IPS-11a (cell line): ENCODE results near the gene RIMS1.

Source experiments
- H3K4me3 ChIP-seq: one replicate; pipeline ENCODE4 v1.5.1; 2013; ENCODE audit warnings: low read depth, low read length, control low read depth

Gene RIMS1, protein sequence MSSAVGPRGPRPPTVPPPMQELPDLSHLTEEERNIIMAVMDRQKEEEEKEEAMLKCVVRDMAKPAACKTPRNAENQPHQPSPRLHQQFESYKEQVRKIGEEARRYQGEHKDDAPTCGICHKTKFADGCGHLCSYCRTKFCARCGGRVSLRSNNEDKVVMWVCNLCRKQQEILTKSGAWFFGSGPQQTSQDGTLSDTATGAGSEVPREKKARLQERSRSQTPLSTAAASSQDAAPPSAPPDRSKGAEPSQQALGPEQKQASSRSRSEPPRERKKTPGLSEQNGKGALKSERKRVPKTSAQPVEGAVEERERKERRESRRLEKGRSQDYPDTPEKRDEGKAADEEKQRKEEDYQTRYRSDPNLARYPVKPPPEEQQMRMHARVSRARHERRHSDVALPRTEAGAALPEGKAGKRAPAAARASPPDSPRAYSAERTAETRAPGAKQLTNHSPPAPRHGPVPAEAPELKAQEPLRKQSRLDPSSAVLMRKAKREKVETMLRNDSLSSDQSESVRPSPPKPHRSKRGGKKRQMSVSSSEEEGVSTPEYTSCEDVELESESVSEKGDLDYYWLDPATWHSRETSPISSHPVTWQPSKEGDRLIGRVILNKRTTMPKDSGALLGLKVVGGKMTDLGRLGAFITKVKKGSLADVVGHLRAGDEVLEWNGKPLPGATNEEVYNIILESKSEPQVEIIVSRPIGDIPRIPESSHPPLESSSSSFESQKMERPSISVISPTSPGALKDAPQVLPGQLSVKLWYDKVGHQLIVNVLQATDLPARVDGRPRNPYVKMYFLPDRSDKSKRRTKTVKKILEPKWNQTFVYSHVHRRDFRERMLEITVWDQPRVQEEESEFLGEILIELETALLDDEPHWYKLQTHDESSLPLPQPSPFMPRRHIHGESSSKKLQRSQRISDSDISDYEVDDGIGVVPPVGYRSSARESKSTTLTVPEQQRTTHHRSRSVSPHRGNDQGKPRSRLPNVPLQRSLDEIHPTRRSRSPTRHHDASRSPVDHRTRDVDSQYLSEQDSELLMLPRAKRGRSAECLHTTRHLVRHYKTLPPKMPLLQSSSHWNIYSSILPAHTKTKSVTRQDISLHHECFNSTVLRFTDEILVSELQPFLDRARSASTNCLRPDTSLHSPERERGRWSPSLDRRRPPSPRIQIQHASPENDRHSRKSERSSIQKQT (N-terminal part only)

DNA sequence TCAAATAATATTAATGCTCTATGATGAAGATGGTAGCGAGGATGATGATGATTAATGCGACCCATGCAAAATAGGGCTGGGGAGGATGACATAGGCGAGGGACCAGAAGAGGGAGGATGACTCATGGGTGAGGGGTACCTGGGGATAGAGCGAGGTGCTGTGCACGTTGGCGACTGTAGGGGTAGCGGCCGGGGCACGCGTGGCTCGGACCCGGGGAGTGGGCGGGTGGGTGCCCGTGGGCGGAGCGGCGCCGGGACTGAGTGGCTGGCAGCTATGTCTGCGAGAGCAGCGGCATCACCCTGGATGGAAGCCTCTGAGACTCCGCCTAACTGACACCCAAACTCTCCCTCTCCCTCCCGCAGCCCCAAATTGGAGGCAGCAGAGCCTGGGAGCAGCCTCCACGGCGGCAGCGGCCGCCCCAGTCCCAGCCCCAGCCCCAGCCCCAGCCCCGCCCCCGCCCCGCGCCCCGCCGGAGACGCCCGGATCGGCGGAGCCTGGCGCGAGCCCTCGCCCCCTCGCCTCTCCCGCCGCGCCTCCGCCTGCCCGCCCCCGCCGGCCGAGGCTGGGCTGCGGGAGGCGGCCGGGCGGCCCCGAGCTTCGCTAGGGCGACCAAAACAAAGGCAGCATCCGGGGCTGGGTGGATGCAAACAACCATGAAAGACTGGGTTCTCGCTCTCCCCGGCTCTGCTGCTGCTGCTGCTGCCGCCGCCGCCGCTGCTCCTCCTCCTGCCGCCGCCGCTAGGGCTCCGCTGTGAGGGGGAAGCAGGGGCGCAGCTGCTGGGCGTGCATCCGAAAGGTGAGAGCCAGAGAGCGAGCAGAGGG lies at the start of gene RIMS1:
Gene RIMS1 (plus strand): TSS at position 367 of the 822 bp plus-strand sequence. CDS start 474 bp downstream, outside the sequence.
- peak within 1 kb of the TSS; percentile 76 for H3K4me3 ChIP-seq

DNA sequence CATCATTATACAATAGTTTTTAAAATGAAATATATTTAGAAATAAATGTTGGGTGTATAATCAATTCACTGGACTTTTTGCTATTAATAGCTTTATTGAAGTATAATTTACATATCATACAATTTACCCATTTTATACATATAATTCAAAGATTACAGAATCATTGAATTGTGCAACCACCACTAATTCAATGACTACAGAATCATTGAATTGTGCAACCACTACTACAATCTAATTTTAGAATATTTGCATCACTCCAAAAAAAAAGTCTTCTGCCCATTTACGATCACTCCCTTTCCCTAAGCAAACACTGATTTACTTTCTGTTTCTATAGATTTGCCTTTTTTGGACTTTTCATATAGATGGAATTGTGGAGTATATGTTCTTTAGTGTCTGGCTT lies 35.1 kb upstream of the RIMS1 start:
- no peak overlapping the region for H3K4me3 ChIP-seq

DNA sequence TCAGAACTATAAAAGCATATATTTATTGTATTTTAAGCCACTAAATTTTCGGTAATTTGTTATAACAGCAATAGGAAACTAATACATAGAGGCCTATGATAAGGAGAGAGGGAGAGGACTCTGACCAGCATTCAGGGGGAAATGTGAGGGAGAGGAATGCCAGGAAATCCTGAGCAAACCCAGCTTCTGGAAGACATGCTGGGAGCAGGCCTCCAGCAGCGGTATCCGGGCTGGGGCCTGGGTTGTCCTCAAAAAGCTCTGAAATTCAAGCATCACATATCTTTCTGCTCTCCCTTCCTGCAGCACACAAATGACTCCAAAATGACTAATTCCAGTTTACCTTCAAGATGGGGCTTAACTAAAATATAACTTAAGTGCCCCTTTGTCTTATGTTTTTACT lies 33.4 kb upstream of the RIMS1 start:
- no peak overlapping the region for H3K4me3 ChIP-seq

DNA sequence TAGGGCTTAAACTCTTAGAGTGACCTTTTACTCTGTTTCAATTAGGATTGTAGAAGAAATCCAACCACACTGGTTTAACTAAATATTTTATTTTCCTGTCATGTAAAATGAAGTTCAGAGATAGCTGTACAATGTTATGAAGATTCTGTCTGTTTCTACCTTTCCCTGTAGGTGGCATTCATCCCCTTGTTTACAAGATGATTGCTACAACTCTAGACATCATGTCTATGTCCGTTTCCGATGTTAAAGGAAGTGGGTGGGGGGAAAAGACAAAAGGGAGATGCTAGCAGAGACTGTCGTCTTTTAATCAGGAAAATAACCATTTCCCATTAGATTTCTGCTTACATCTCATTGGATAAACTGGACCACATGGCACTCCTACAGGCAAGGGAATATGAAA lies 30.9 kb upstream of the RIMS1 start:
- no peak overlapping the region for H3K4me3 ChIP-seq

DNA sequence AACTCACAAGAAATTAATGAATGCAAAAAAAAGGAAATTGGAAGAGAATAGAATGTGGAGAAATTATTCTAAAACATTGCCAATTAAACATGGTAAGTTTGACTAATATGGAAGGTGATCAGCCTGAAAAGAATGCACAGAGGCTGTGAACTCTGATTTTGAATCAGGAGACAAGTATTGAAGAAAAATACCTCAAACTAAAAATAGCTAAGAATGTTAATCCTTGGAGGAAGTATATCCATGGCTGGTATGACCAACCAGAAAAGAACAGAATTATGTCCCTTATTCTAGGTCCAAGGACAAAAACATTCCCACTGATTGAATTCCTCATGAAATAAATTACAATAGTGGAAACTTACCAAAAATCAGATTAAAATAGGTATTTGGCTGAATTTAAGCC lies 7.3 kb upstream of the RIMS1 start:
- no peak overlapping the region for H3K4me3 ChIP-seq

DNA sequence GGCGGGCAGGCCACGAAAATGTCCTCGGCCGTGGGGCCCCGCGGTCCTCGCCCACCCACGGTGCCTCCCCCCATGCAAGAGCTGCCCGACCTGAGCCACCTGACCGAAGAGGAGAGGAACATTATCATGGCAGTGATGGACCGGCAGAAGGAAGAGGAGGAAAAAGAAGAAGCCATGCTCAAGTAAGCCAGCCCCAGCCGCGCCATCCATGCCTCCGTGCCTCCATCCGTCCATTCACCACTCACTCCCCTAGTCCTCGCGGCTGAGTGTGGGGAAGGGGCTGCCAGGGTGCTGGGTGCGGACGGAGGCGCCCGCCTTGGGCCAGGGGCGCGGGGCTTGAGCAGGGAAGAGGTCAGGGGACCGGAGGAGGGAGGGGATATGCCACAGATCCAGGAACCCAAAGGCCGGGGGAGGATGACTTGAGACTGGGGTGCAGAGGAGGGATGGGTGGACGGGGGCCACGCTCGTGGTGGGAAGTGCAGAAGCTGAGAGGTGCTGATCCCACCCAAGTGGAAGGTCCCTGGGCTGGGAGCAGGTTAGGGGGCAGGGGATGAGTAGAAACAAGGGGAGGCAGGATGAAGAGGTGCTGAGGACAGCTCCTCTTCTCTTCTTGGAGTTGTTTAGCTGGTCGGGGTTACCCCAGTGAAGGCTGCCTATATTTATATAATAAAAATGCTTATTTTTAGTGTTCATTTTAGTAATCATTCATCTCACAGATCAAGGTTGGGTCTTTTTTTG lies 825 bp downstream of the RIMS1 start:
- H3K4me3 ChIP-seq, result peak overlapping the region; percentile 76

DNA sequence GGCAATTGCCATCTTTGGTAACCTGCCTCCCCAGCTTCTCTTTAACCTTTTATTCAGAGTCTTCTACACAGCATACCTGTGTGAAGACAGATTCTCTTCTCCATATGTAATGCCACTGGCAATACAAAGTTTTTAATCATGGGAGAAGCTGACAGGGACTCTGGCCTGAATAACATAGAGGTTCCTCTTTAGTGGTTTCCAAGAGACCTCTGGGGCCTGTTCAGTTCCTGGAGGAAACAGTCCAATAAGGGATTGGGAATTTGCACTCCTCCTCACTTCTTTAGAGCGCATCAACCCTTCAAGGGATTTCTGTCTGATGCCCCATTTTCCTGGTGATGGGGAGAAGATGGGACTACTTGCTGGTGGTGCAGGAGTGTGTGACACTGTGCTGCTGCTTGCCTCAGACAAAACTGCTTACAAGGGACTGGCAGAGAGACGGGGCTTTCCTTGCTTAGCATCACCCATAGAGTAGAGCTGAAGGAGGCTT lies 1.4 kb downstream of the RIMS1 start:
- H3K4me3 ChIP-seq, result no peak overlapping the region

DNA sequence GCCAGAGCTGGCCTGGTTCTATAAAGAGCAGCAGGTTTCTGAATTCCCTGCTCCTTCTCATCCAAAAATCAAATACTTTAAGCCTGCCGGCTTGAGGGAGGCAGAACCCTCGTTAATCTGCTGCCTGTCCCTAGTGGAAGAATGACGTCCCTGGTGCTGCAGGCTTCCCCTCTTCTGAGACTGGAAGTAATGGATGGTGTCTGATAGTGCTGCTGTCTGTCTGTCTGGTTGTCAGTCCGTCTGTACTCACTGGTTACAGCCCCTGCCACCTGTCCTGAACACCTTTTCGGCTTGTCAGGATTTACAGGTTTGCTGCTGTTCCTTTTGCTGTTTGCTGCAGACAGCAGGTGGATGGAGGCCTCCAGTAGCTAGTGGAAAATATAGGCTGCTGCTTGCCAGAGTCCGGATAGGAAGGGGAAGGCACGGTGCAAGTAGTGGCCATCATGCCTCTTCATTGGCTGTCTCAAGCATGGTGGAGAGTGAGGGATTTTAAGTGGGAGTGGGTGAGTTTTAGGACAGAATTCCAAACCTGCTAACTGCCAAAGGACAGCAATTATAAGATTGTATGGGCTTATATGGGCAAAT lies 2.5 kb downstream of the RIMS1 start:
- no peak overlapping the region for H3K4me3 ChIP-seq

DNA sequence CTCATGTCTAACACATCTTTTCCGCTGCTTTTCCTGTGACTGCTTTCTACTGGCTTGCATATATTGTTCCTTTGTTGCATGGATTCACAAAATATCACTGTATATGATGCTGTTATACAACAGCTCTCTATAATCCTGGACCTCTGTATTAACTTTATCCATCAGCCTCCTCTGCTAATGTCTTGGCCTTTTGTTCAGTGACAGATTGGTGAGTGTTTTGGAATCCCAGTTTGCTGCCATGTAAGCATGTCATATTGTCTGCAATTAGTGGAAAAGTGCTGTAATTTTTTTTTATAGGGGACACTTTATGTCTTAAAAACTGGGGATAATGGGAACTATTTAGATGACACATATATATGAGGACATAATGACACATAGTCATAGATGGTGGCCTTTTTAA lies 3.0 kb downstream of the RIMS1 start:
- H3K4me3 ChIP-seq, result no peak overlapping the region

DNA sequence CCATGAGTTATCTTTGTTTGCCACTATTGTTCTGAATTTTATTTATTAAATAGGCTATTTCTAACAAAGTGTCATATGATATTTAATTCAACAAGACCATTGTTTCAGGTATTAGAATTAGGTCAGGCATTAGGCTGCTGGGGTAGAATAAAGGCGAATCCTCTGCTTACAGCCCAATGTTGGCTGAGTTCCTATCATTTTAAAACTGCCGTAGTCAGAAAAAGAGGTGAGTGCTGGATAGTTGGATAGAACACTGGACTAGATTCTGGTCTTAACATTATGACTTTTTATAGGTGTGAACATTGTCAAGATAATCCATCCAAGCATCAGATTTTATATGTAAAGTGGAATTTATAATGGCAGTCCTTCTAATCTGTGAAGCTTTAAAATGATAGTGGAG lies 6.3 kb downstream of the RIMS1 start:
- H3K4me3 ChIP-seq, result no peak overlapping the region

DNA sequence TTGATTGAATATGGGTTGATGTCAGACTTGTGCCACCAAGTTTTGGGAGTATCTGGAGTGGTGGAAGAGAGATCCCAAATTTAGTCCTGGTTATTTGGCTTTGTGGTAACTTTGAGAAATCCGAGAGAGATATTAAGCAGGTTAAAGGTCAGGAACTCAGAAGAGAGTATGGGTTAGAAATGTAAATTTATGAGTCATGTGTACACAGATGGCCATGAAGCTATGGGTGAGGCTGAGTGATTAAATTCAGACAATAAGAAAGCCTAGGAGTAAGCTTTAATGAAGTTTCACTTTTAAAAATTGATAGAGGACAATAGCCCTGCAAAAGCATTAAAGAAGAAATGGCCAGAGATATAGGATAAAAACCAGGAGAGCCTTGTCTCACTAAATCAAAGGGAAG lies 14.3 kb downstream of the RIMS1 start:
- H3K4me3 ChIP-seq, result no peak overlapping the region

DNA sequence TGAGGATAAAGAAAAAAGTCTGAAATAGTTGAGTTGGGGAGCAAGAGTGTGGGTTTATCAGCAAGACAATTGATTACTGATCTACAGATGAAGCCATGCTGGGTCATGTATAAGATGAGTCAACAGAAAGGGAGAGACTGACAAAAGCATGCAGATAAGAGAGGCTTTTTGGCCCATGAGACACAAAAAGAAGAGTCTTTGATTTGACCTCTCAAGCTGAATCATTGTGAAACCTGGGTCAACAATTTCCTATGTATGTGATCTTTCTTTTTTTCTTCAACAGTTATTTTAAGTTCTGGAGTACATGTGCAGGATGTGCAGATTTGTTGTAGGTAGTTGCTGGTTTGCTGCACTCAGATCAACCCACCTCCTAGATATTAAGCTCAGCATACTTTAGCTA lies 15.9 kb downstream of the RIMS1 start:
- no peak overlapping the region for H3K4me3 ChIP-seq

DNA sequence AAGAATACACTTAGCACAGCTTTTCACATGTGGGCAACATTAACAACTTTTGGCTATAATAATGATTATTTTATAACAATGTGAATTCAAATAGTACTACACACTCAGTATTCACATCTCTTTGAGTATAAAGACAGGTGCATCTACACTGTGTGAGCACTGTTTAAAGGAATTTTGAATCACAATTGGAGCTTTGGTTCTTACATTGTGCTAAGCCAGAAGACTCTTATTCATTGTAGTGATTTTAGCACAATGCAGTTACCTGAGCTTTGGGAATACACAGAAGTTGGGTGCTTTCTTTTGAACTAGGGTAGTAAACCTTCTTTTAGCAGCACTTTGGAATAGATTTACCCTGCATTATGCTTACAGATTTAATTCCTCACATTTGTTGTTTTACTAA lies 20.5 kb downstream of the RIMS1 start:
- H3K4me3 ChIP-seq, result no peak overlapping the region

DNA sequence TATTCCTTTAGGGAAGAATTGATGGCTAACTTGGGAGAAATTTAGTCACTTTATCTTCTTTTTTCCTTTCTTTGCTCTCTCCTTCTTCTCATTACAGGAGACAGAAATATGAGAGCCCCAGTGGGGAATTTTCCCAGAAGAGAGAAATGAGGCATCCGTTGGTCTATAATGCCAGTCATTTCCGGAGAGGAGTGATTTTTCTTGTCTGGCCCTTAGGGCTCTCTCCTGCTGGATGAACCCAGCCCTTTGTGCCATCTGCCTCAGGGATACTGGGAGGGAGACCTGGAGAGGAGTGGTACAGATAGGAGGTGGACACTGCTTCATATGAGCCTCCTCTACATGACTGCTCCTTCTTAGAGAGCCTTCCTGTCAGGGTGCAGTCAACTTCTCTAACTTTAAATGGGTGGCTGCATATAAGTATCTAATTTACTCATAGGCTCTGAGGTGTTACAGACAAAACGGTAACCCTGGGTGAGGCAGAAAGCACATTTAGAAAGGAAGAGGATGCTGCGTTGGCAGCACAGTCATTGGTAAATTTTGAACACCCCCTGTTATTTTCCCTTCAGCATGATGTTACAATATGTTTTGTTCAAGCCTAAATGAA lies 21.9 kb downstream of the RIMS1 start:
- no peak overlapping the region for H3K4me3 ChIP-seq

DNA sequence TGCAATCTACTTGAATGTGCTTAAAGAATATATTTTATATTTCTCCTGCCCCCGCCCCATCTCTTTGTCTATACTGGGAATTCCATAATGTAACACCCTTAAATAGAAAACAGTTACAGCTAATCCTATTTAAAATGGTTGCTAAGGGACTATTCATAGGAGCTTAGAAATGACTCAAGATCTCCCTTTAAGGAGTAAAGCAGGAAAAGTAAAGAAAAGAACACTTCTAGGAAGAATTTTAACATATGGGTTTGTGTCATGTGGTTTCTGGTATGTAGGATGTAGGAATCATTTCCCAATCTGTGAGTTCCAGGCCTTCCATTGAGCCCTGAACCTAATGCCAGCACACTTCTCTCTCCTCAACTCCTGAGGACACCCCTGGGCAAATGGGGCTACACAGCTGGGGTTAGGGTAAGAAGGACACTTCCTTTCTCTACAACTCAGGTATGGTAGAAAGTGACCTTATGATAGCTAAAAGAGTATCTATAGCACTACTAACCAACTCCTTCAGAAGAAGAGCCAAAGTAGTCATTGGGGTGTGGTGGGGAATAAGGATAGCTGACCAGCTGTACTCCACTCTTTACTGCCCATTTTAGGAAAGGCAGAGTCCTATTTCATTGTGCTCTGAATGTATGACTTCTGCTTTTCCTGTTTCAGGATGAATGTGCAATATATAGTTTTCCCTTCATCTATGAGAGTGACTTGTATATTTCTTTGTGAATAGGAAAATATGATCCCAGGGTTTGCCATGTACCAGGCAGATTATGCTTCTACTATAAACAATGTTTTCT lies 27.3 kb downstream of the RIMS1 start:
- H3K4me3 ChIP-seq, result no peak overlapping the region

DNA sequence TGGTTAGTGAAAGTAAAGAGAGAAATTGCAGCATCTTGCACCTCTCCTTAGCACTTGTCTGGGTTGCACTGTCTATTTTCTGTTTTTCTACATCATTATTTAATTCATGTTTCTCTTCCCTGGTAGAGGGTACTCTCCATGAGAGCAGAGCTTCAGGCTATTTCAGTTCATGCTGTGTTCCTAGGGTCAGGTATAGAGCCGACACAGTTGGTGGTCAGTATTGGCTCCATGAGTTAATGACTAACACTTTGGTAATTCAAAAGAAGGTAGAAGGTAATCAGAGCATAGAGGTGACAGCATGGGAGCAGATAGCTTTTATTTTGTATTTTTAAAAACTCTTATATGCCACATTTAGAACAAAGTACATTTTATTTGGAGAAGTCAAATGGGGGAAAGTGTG lies 42.7 kb downstream of the RIMS1 start:
- H3K4me3 ChIP-seq, result no peak overlapping the region

DNA sequence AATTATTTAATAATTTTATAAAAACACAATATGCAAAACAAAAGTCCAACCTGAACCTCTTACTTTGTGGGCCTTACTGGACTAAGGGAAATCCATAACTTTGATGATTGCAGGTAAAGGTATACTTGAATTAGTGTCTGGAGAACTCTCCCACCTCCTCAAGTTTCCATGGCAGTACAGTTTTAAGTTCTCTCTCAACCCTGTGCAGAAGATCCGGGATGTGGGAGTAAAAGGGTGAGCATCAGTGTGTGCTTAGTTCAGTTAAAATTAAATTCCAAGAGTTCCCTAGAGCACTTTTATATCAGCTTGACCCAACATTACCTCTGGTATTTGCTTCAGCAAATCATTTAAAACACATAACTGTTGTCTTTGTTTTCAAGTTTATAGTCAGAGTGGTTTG lies 47.5 kb downstream of the RIMS1 start:
- H3K4me3 ChIP-seq, result no peak overlapping the region

DNA sequence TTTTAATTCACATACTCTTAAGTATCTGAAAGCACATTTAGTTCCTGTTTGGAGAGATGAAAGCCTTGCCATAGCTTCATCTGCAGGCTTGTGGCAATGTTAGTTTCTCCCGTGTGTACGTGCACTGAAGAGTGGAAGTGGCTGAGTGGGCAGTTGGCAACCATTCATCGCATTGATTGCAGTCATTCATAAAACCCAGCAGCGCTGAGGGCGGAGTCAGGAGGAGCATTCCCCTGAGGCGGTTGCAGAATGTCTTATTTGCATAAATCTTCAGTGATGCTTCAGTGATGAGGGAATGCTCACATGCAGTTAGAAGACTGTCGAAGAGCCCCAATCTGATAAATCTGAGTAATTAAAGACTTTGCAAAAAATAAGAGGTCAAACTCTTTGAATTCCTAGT lies 79.1 kb downstream of the RIMS1 start:
- no peak overlapping the region for H3K4me3 ChIP-seq
